ENCODE data around the gene RBM42. TPM values are rescaled to one million over a fixed set of nuclear protein-coding genes. Genes with fewer than 3 reads are reported as not detected.

Gene RBM42
- total and polyA plus RNA-seq, 9 of the 15 experiments (the other 6 are each of a cell fraction or from before 2014, with no cell fraction given) = 5.7 to 149 (median 32.4) TPM

GRCh38 chr19:35641515-35642151 lies 12.8 kb downstream of the RBM42 start, which contains the start of gene ETV2 (continued):
- no peak for TF ChIP-seq ZBTB43 (CRISPR knock-in tag; IDR thresholded peaks at IDR 0.05)
- peak; percentile 55 for TF ChIP-seq POLR2G (IDR thresholded peaks at IDR 0.05; ENCODE audit: low read depth, low read length)
- TF ChIP-seq MTA3 (IDR thresholded peaks at IDR 0.05; ENCODE audit: borderline replicate concordance) = 0 out of 2 replicates have a peak, but pooled peaks have one; percentile 54
- TF ChIP-seq GTF2E2 (tag; IDR thresholded peaks at IDR 0.05) = no peak
- TF ChIP-seq RBFOX2 (IDR thresholded peaks at IDR 0.05; ENCODE audit: low read depth, low read length) = peak; percentile 57; the same call in 1 of the 2 replicates
- TF ChIP-seq MAFG (tag; conservative IDR thresholded peaks at IDR 0.05) = no peak
- TF ChIP-seq ZKSCAN8 (CRISPR knock-in tag; IDR thresholded peaks at IDR 0.05) = no peak
- TF ChIP-seq ZNF274 (IDR thresholded peaks at IDR 0.05; ENCODE audit: borderline replicate concordance, low read depth, low read length) = no peak
- no peak; the same call in 1 of the 2 replicates for TF ChIP-seq ZFX (CRISPR knock-in tag; IDR thresholded peaks at IDR 0.05)
- TF ChIP-seq ZBTB1 (CRISPR knock-in tag; IDR thresholded peaks at IDR 0.05; ENCODE audit: borderline replicate concordance, low read depth) = no peak
- no peak for TF ChIP-seq NKRF (IDR thresholded peaks at IDR 0.05; ENCODE audit: borderline replicate concordance)
- no peak for TF ChIP-seq SRSF9 (IDR thresholded peaks at IDR 0.05; ENCODE audit: borderline replicate concordance, low read depth, low read length)
- TF ChIP-seq MIER1 (IDR thresholded peaks at IDR 0.05; ENCODE audit: low read depth) = no peak
- peak; percentile 59 for TF ChIP-seq ATF3 (IDR thresholded peaks at IDR 0.05)
- TF ChIP-seq ATF3 (CRISPR knock-in tag; conservative IDR thresholded peaks at IDR 0.05) = no peak
- no peak for TF ChIP-seq ZKSCAN1 (IDR thresholded peaks at IDR 0.05; ENCODE audit: low read depth, low read length)
- no peak for TF ChIP-seq RFX1 (IDR thresholded peaks at IDR 0.05)
- no peak for TF ChIP-seq HMGN3 (IDR thresholded peaks at IDR 0.05; ENCODE audit: borderline replicate concordance, extremely low read depth, insufficient read length, low read depth, low read length)
- TF ChIP-seq CBX1 (IDR thresholded peaks at IDR 0.05; ENCODE audit: low read depth) = 0 out of 2 replicates have a peak, but pooled peaks have one; percentile 31
- TF ChIP-seq ZNF644 (tag; IDR thresholded peaks at IDR 0.05; ENCODE audit: low read depth) = no peak
- no peak for TF ChIP-seq ZNF717 (CRISPR knock-in tag; IDR thresholded peaks at IDR 0.05)
- TF ChIP-seq MEF2D (tag; conservative IDR thresholded peaks at IDR 0.05; ENCODE audit: low read depth) = no peak
- TF ChIP-seq STAG1 (CRISPR knock-in tag; IDR thresholded peaks at IDR 0.05; ENCODE audit: borderline replicate concordance) = no peak
- no peak for TF ChIP-seq GTF2B (IDR thresholded peaks at IDR 0.05; ENCODE audit: extremely low read depth, insufficient read length)
- no peak for TF ChIP-seq PTBP1 (IDR thresholded peaks at IDR 0.05; ENCODE audit: low read depth, low read length)

All from K562 (cell line).